ENCODE results near the gene CNDP2. TPM values are rescaled to one million over a fixed set of nuclear protein-coding genes. Genes with fewer than 3 reads are reported as not detected.

CNDP2 gene
- 66.4 TPM for total RNA-seq
- long read RNA-seq, full-length matches to known transcripts: 50 of 63 reads
- long read RNA-seq, partial matches to known transcripts: 10 of 63 reads
- long read RNA-seq, other reads (novel, unspliced or antisense): 3 of 63 reads

- peak; percentile 98 for ATAC-seq
- peak; percentile 100 for DNase-seq (ENCODE audit: missing footprints)
- intact Hi-C loops (cut with DNase I): loop anchor here (1.0 to 10.0 kb wide), 4 partner anchors 51 to 349 kb away; partner anchors contain the start of genes FBXO15, TIMM21 and ZNF407
These were observed at the start of gene CNDP2 for GRCh38 chr18:74495581-74496507. TSS of gene CNDP2 (plus strand) at chr18:74496363. CDS start at chr18:74499974, 3,611 bp downstream.

GRCh38 chr18:74446631-74447403 lies 49.3 kb upstream of the CNDP2 start:
- ATAC-seq: no peak

GRCh38 chr18:74447404-74448152 lies 48.6 kb upstream of the CNDP2 start:
- intact Hi-C loops (cut with DNase I): no loop called here
- ATAC-seq (no peak), DNase-seq (ENCODE audit: missing footprints) (no peak)

More at GRCh38 chr18:74446631-74447403, 49.3 kb upstream of the CNDP2 start:
- intact Hi-C loops (cut with DNase I): no loop called here
- DNase-seq (ENCODE audit: missing footprints): no peak

- DNase-seq (ENCODE audit: missing footprints): no peak
- peak; percentile 81 for ATAC-seq
- intact Hi-C loops (cut with DNase I): no loop called here
These were observed 45.5 kb upstream of the CNDP2 start for GRCh38 chr18:74450626-74451025.

GRCh38 chr18:74451148-74451547 lies 45.0 kb upstream of the CNDP2 start:
- DNase-seq (ENCODE audit: missing footprints) (no peak), ATAC-seq (no peak)
- intact Hi-C loops (cut with DNase I): no loop called here

GRCh38 chr18:74453016-74453566 lies 43.1 kb upstream of the CNDP2 start:
- DNase-seq (ENCODE audit: missing footprints) (no peak), ATAC-seq (peak; percentile 34)
- intact Hi-C loops (cut with DNase I): loop anchor here (2.0 kb wide), 1 partner anchor 40 kb away; no protein-coding TSS in a partner anchor

- intact Hi-C loops (cut with DNase I): loop anchor here (2.0 kb wide), 1 partner anchor 39 kb away; no protein-coding TSS in a partner anchor
- no peak for DNase-seq (ENCODE audit: missing footprints)
- ATAC-seq: no peak
These were observed 42.4 kb upstream of the CNDP2 start for GRCh38 chr18:74453642-74454198.

GRCh38 chr18:74454279-74454751 lies 41.8 kb upstream of the CNDP2 start:
- intact Hi-C loops (cut with DNase I): no loop called here
- no peak for ATAC-seq
- no peak for DNase-seq (ENCODE audit: missing footprints)

GRCh38 chr18:74455386-74455785 lies 40.8 kb upstream of the CNDP2 start:
- intact Hi-C loops (cut with DNase I): no loop called here
- no peak for ATAC-seq
- DNase-seq (ENCODE audit: missing footprints): no peak

GRCh38 chr18:74456017-74456348 lies 40.2 kb upstream of the CNDP2 start:
- DNase-seq (ENCODE audit: missing footprints): no peak
- intact Hi-C loops (cut with DNase I): no loop called here
- no peak for ATAC-seq

- ATAC-seq (peak; percentile 24), DNase-seq (ENCODE audit: missing footprints) (no peak)
- intact Hi-C loops (cut with DNase I): no loop called here
These were observed 39.7 kb upstream of the CNDP2 start for GRCh38 chr18:74456349-74457042.

GRCh38 chr18:74457043-74457724 lies 39.0 kb upstream of the CNDP2 start, which contains the start of gene DIPK1C:
TSS of gene DIPK1C (minus strand) at chr18:74457308. CDS start at chr18:74457259, 49 bp downstream.
- no peak for DNase-seq (ENCODE audit: missing footprints)
- ATAC-seq: peak; percentile 42
- intact Hi-C loops (cut with DNase I): no loop called here

- no peak for DNase-seq (ENCODE audit: missing footprints)
- ATAC-seq: peak; percentile 73
- intact Hi-C loops (cut with DNase I): no loop called here
These were observed 38.3 kb upstream of the CNDP2 start for GRCh38 chr18:74457725-74458421.

- DNase-seq (ENCODE audit: missing footprints): no peak
- ATAC-seq: no peak
These were observed 36.3 kb upstream of the CNDP2 start for GRCh38 chr18:74459889-74460288.

GRCh38 chr18:74460825-74461224 lies 35.3 kb upstream of the CNDP2 start:
- ATAC-seq: no peak
- intact Hi-C loops (cut with DNase I): no loop called here

More at GRCh38 chr18:74459889-74460288, 36.3 kb upstream of the CNDP2 start:
- intact Hi-C loops (cut with DNase I): no loop called here

GRCh38 chr18:74463254-74463653 lies 32.9 kb upstream of the CNDP2 start:
- intact Hi-C loops (cut with DNase I): no loop called here
- DNase-seq (ENCODE audit: missing footprints) (no peak), ATAC-seq (peak; percentile 24)

More at GRCh38 chr18:74460825-74461224, 35.3 kb upstream of the CNDP2 start:
- no peak for DNase-seq (ENCODE audit: missing footprints)

Measured in Right ventricle myocardium inferior (tissue), 1 donor.